NCI-H2029 (cell line): ENCODE measurements around the gene OSBPL2.

ENCODE experiments used
- DNase-seq: peaks from one replicate; lab custom pipeline; 2025; lab: John Stamatoyannopoulos, UW

Gene OSBPL2

GRCh38 chr20:62222266-62222850 is 16.0 kb upstream of the OSBPL2 start:
- DNase-seq: no peak

- no peak for DNase-seq
These were observed 15.3 kb upstream of the OSBPL2 start for GRCh38 chr20:62222972-62223371.

- DNase-seq: no peak
These were observed 14.8 kb upstream of the OSBPL2 start for GRCh38 chr20:62223571-62223970.

GRCh38 chr20:62224113-62224855 is 14.0 kb upstream of the OSBPL2 start:
- no peak for DNase-seq

- no peak for DNase-seq
These were observed 13.3 kb upstream of the OSBPL2 start for GRCh38 chr20:62225026-62225425.

- no peak for DNase-seq
These were observed 12.3 kb upstream of the OSBPL2 start for GRCh38 chr20:62225820-62226635.

GRCh38 chr20:62226707-62227590 is 11.4 kb upstream of the OSBPL2 start:
- DNase-seq: no peak

- DNase-seq: no peak
These were observed 10.7 kb upstream of the OSBPL2 start for GRCh38 chr20:62227591-62227976.

GRCh38 chr20:62227977-62228958 is 10.1 kb upstream of the OSBPL2 start:
- DNase-seq: peak; percentile 46

GRCh38 chr20:62228982-62229545 is 9.3 kb upstream of the OSBPL2 start:
- no peak for DNase-seq

GRCh38 chr20:62229667-62230066 is 8.7 kb upstream of the OSBPL2 start:
- DNase-seq: no peak

GRCh38 chr20:62230276-62230675 is 8.0 kb upstream of the OSBPL2 start:
- DNase-seq: no peak

- no peak for DNase-seq
These were observed 7.6 kb upstream of the OSBPL2 start for GRCh38 chr20:62230696-62231095.

- no peak for DNase-seq
These were observed 7.0 kb upstream of the OSBPL2 start for GRCh38 chr20:62231292-62231691.

- DNase-seq: no peak
These were observed 6.1 kb upstream of the OSBPL2 start for GRCh38 chr20:62232194-62232593.

GRCh38 chr20:62232770-62233645 is 5.3 kb upstream of the OSBPL2 start:
- no peak for DNase-seq

GRCh38 chr20:62233684-62234083 is 4.6 kb upstream of the OSBPL2 start:
- no peak for DNase-seq

GRCh38 chr20:62234339-62234738 is 4.0 kb upstream of the OSBPL2 start:
- DNase-seq: no peak

GRCh38 chr20:62235001-62235776 is 3.1 kb upstream of the OSBPL2 start:
- no peak for DNase-seq
